Measurements from ENCODE around the gene GUCY2C.
A peak's percentile ranks its signal among the peaks of the same experiment; 100 is the strongest.

GUCY2C gene

GRCh38 chr12:14589169-14590004 is 107.0 kb downstream of the GUCY2C start:
- Histone ChIP-seq H3K36me3 (no peaks in the 10 kb centered on the region), H3K9me3 (no peaks in the 10 kb centered on the region), H3K27me3 (no peaks in the 10 kb centered on the region), H3K27ac (no peak overlapping the region), H3K4me1 (ENCODE audit: control insufficient read depth in 1 of 2, insufficient read depth in 1 of 2, low read depth in 1 of 2, low read length in 1 of 2) (peaks cover 0 to 8% of the 10 kb centered on the region in 2 experiments), H3K4me3 (ENCODE audit: low read depth in 1 of 2, low read length in 1 of 2) (no peak overlapping the region)
- TF ChIP-seq CTCF (IDR thresholded peaks at IDR 0.05) = no peak

GRCh38 chr12:14588571-14588970 is 107.8 kb downstream of the GUCY2C start:
- TF ChIP-seq CTCF (IDR thresholded peaks at IDR 0.05) = no peak
- Histone ChIP-seq H3K4me3 (ENCODE audit: low read depth in 1 of 2, low read length in 1 of 2) (no peak overlapping the region), H3K27me3 (no peaks in the 10 kb centered on the region), H3K9me3 (no peaks in the 10 kb centered on the region), H3K4me1 (ENCODE audit: control insufficient read depth in 1 of 2, insufficient read depth in 1 of 2, low read depth in 1 of 2, low read length in 1 of 2) (peaks cover 0 to 8% of the 10 kb centered on the region in 2 experiments), H3K36me3 (no peaks in the 10 kb centered on the region), H3K27ac (no peak overlapping the region)

GRCh38 chr12:14578646-14579045 is 117.8 kb downstream of the GUCY2C start:
- Histone ChIP-seq H3K4me3 (ENCODE audit: low read depth in 1 of 2, low read length in 1 of 2) (no peak overlapping the region), H3K27me3 (no peaks in the 10 kb centered on the region), H3K27ac (peak overlapping the region; percentile 82), H3K36me3 (no peaks in the 10 kb centered on the region), H3K4me1 (ENCODE audit: control insufficient read depth in 1 of 2, insufficient read depth in 1 of 2, low read depth in 1 of 2, low read length in 1 of 2) (peaks cover 74 to 76% of the 10 kb centered on the region in 2 experiments), H3K9me3 (no peaks in the 10 kb centered on the region)
- no peak for TF ChIP-seq CTCF (IDR thresholded peaks at IDR 0.05)

- Histone ChIP-seq H3K27me3 (no peaks in the 10 kb centered on the region), H3K27ac (peak overlapping the region; percentile 82), H3K9me3 (no peaks in the 10 kb centered on the region), H3K4me3 (ENCODE audit: low read depth in 1 of 2, low read length in 1 of 2) (peak overlapping the region in 1 of 2 experiments; percentile 25), H3K36me3 (no peaks in the 10 kb centered on the region), H3K4me1 (ENCODE audit: control insufficient read depth in 1 of 2, insufficient read depth in 1 of 2, low read depth in 1 of 2, low read length in 1 of 2) (peaks cover 87 to 88% of the 10 kb centered on the region in 2 experiments)
- no peak for TF ChIP-seq CTCF (IDR thresholded peaks at IDR 0.05)
Measured at GRCh38 chr12:14577344-14577743, 119.1 kb downstream of the GUCY2C start.

- H3K4me1 ChIP-seq (ENCODE audit: control insufficient read depth in 1 of 2, insufficient read depth in 1 of 2, low read depth in 1 of 2, low read length in 1 of 2) = peaks cover 88 to 90% of the 10 kb centered on the region in 2 experiments
- H3K27ac ChIP-seq = peak overlapping the region; percentile 82
- TF ChIP-seq CTCF (IDR thresholded peaks at IDR 0.05) = no peak
- no peaks in the 10 kb centered on the region for H3K36me3 ChIP-seq
- H3K27me3 ChIP-seq = no peaks in the 10 kb centered on the region
- H3K4me3 ChIP-seq (ENCODE audit: low read depth in 1 of 2, low read length in 1 of 2) = peak overlapping the region in 1 of 2 experiments; percentile 25
- no peaks in the 10 kb centered on the region for H3K9me3 ChIP-seq
Measured at GRCh38 chr12:14576896-14577295, 119.5 kb downstream of the GUCY2C start.

All from neutrophil (primary cell).